Psoas muscle (tissue), 8 donors: ENCODE measurements around the gene METRNL. TPM values are rescaled to one million over a fixed set of nuclear protein-coding genes. Genes with fewer than 3 reads are reported as not detected.

Experiments
- ATAC-seq, 4 donors: fragments of 200-7000 bp; cut with Tn5 transposase; one replicate each; pipeline ENCODE4 v1.9.1; 2020; ENCODE audit warnings: moderate library complexity in 3 of 4, mild to moderate bottlenecking in 2 of 4
- DNase-seq, 2 donors: peaks; one replicate each; pipeline ENCODE4 v3.0.0-alpha.2; 2020
- H3K27ac ChIP-seq: fragments of 200-600 bp; one replicate; pipeline ENCODE4 v1.8.0; 2022
- H3K27me3 ChIP-seq, 3 donors: fragments of 200-600 bp in 1 of 3; one replicate each; pipeline versions ENCODE4 v1.6.1 to v1.8.0; 2013 to 2022; ENCODE audit warnings: low read length in 2 of 3, mild to moderate bottlenecking in 2 of 3, moderate library complexity in 1 of 3; ENCODE audit not compliant: insufficient read depth in 3 of 3
- H3K36me3 ChIP-seq, 2 donors: fragments of 200-600 bp in 1 of 2; one replicate each; pipeline versions ENCODE4 v1.6.1 to v1.8.0; 2013 to 2022; ENCODE audit warnings: low read depth in 1 of 2, mild to moderate bottlenecking in 1 of 2, moderate library complexity in 1 of 2; ENCODE audit not compliant: insufficient read depth in 1 of 2
- H3K4me1 ChIP-seq: fragments of 200-600 bp; one replicate; pipeline ENCODE4 v1.8.0; 2022
- H3K4me3 ChIP-seq: fragments of 200-600 bp; one replicate; pipeline ENCODE4 v1.8.0; 2022; ENCODE audit warnings: mild to moderate bottlenecking
- H3K9me3 ChIP-seq: fragments of 200-600 bp; one replicate; pipeline ENCODE4 v1.8.0; 2022
- CTCF ChIP-seq: fragments of 200-600 bp; IDR thresholded peaks from one replicate; pipeline ENCODE4 v1.8.0; 2022; ENCODE audit warnings: antibody characterized with exemption
- WGBS, 3 donors: extraction: QIAGEN DNeasy Blood & Tissue Kit; methylation state at CpG; one replicate each; pipeline versions ENCODE4 v1.1.6 to v1.1.7; 2013; 5-methylcytosine and 5-hydroxymethylcytosine counted together
- intact Hi-C, 2 donors: fragments of 100-400 bp; cut with DNase I; formaldehyde crosslinking; loops; one replicate each; pipeline versions ENCODE4 v1.11.0 to v1.14.2; 2022
- polyA plus RNA-seq, 3 donors: library from polyadenylated mRNA; stranded (reverse); fragments of 200-250 nt; gene quantifications; one replicate each; pipeline ENCODE4 v1.2.3, GENCODE V29; 2013
- total RNA-seq, 4 donors: library from RNA; stranded (reverse); fragmentation: NEBNext Ultra II Directional in 2 of 4; extraction: Animal tissue kit (Norgen Biotek cat#: 25700) in 2 of 4; gene quantifications; one replicate each; pipeline versions ENCODE4 v1.2.1 to v1.2.4, GENCODE V29; 2021 to 2023
- donor health status: healthy with polysubstance abuse.
- donor health status: DM: no; HTN: no; CAD: no; lungs with moderate emphysema.
- donor health status: Bipolar disorder and iron deficiency.
- donor health status: healthy.
- donor health status: DM: yes; HTN: yes; CAD: no.
- donor health status: DM: no; HTN: no; CAD: no.
- donor health status: DM: no; HTN: no; CAD: no.
- donor health status: DM: yes; HTN: yes; CAD: no.

The METRNL gene
- total and polyA plus RNA-seq, 7 donors: 6.7 to 81.7 (median 12.1) TPM

- 90 to 93% (median 92%) methylated on average over 23 of the region's 23 CpGs for WGBS, 3 donors
Measured at GRCh38 chr17:83116311-83116771, 36.9 kb downstream of the METRNL start.

GRCh38 chr17:83116783-83117555, 37.6 kb downstream of the METRNL start:
- H3K27me3 ChIP-seq: peaks cover 0 to 34% (median 6%) of the 10 kb centered on the region in 3 donors
- TF ChIP-seq CTCF: no peak
- H3K4me1 ChIP-seq: no peaks in the 10 kb centered on the region
- H3K9me3 ChIP-seq: no peaks in the 10 kb centered on the region
- intact Hi-C loops: no loop called here
- peak in 1 of 2 donors; percentile 22 for DNase-seq
- no peak for ATAC-seq
- no peak overlapping the region for H3K4me3 ChIP-seq
- no peak overlapping the region for H3K27ac ChIP-seq
- no peaks in the 10 kb centered on the region for H3K36me3 ChIP-seq
- 89 to 94% (median 93%) methylated on average over 21 of the region's 21 CpGs for WGBS, 3 donors

More at GRCh38 chr17:83116311-83116771, 36.9 kb downstream of the METRNL start:
- Histone ChIP-seq H3K4me1 (no peaks in the 10 kb centered on the region), H3K9me3 (no peaks in the 10 kb centered on the region), H3K27ac (no peak overlapping the region), H3K36me3 (no peaks in the 10 kb centered on the region), H3K27me3 (peaks cover 0 to 34% (median 6%) of the 10 kb centered on the region in 3 donors), H3K4me3 (no peak overlapping the region)
- no peak for TF ChIP-seq CTCF
- ATAC-seq (no peak), DNase-seq (peak in 1 of 2 donors; percentile 49)
- intact Hi-C loops: no loop called here

- ATAC-seq: no peak
- WGBS, 3 donors: 80% methylated on average over 5 of the region's 5 CpGs
- H3K27ac ChIP-seq: no peak overlapping the region
- intact Hi-C loops: no loop called here
- no peaks in the 10 kb centered on the region for H3K9me3 ChIP-seq
- H3K4me1 ChIP-seq: no peaks in the 10 kb centered on the region
- no peaks in the 10 kb centered on the region for H3K36me3 ChIP-seq
- peaks cover 0 to 34% (median 6%) of the 10 kb centered on the region in 3 donors for H3K27me3 ChIP-seq
- H3K4me3 ChIP-seq: no peak overlapping the region
- TF ChIP-seq CTCF: no peak
- DNase-seq: peak in 1 of 2 donors; percentile 15
Measured at GRCh38 chr17:83117583-83117982, 38.2 kb downstream of the METRNL start.

DNA sequence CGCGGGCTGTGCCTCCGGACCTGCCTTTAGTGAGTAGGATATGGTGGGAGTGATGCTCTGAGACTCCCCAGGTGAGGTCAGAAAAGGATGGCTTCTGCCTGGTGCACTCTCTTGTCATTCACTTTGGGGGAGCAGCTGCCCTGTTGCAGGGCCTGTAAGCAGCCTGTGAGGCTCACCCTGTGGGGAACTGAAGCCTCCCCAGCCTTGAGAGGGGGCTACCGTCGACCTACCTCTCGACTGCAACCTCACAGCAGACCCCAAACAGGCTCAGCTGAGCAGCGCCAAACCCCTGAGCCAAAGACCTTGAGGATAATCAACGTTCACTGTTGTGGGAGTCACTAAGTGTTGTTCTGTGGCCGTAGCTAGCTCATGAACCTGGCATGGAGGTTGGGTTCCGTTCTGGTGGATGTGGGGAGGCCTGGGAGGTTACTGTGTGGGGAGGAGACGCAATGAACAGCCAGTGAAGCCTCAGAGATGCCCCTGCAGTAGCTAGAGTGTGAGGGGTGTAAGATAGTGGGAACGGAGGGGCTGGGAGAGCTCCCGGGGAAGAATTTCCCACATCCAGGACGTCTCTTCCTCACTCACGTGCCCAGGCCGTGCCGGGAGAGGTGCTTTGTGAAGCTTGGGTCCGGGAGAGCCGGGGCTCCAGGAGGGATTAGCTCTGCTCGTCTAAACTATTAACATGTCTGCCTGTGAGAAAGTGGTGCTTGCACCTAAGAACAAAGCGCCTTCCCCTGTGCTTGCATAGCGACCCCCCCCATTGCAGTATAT, 38.8 kb downstream of the METRNL start:
- WGBS, 3 donors: 71 to 77% (median 77%) methylated on average over 22 of the region's 22 CpGs
- H3K27ac ChIP-seq: no peak overlapping the region
- H3K27me3 ChIP-seq: peaks cover 0 to 39% (median 6%) of the 10 kb centered on the region in 3 donors
- H3K36me3 ChIP-seq: no peaks in the 10 kb centered on the region
- DNase-seq (peak in 1 of 2 donors; percentile 26), ATAC-seq (no peak)
- no peak overlapping the region for H3K4me3 ChIP-seq
- no peaks in the 10 kb centered on the region for H3K9me3 ChIP-seq
- intact Hi-C loops: no loop called here
- no peak for TF ChIP-seq CTCF
- H3K4me1 ChIP-seq: no peaks in the 10 kb centered on the region
